IgD-negative memory B cell (primary cell): ENCODE results near the gene TRMT6. TPM values are rescaled to one million over a fixed set of nuclear protein-coding genes. Genes with fewer than 3 reads are reported as not detected.

Experiments
- H3K27ac Mint-ChIP-seq, 3 donors: one replicate each; pipeline ENCODE4 v1.8.0; 2020 to 2022; ENCODE audit warnings: mild to moderate bottlenecking in 3 of 3, mixed read lengths in 3 of 3, moderate library complexity in 1 of 3
- H3K27me3 Mint-ChIP-seq: one replicate; pipeline ENCODE4 v1.8.0; 2021; ENCODE audit warnings: mixed read lengths
- H3K36me3 Mint-ChIP-seq: one replicate; pipeline ENCODE4 v1.8.0; 2020; ENCODE audit warnings: mild to moderate bottlenecking, mixed read lengths
- H3K4me1 Mint-ChIP-seq, 3 donors: one replicate each; pipeline ENCODE4 v1.8.0; 2020 to 2022; ENCODE audit warnings: mixed read lengths in 3 of 3, mild to moderate bottlenecking in 1 of 3
- H3K4me3 Mint-ChIP-seq, 4 donors: one replicate each; pipeline ENCODE4 v1.8.0; 2020 to 2022; ENCODE audit warnings: mild to moderate bottlenecking in 4 of 4, mixed read lengths in 4 of 4, moderate library complexity in 3 of 4
- H3K9me3 Mint-ChIP-seq, 3 donors: one replicate each; pipeline ENCODE4 v1.8.0; 2020 to 2021; ENCODE audit warnings: mixed read lengths in 3 of 3, mild to moderate bottlenecking in 1 of 3
- polyA plus RNA-seq: library from polyadenylated mRNA; unstranded; fragments of 300-500 nt; fragmentation: Illumina TruSeq; gene quantifications from one replicate; pipeline ENCODE4 v1.2.3, GENCODE V29; 2021

TRMT6 gene
- polyA plus RNA-seq, 1 donor from 2014 or later: 13.3 TPM

GRCh38 chr20:5893621-5894020 is 56.7 kb downstream of the TRMT6 start:
- no peaks in the 10 kb centered on the region for H3K36me3 Mint-ChIP-seq
- H3K27me3 Mint-ChIP-seq: peaks cover 27% of the 10 kb centered on the region
- H3K9me3 Mint-ChIP-seq: no peaks in the 10 kb centered on the region
- no peak overlapping the region for H3K4me3 Mint-ChIP-seq
- no peaks in the 10 kb centered on the region for H3K4me1 Mint-ChIP-seq
- H3K27ac Mint-ChIP-seq: no peak overlapping the region

GRCh38 chr20:5893052-5893451 is 57.3 kb downstream of the TRMT6 start:
- Mint-ChIP-seq H3K9me3 (no peaks in the 10 kb centered on the region), H3K27me3 (peaks cover 27% of the 10 kb centered on the region), H3K4me1 (no peaks in the 10 kb centered on the region)

GRCh38 chr20:5890773-5891441 is 59.4 kb downstream of the TRMT6 start:
- no peaks in the 10 kb centered on the region for H3K9me3 Mint-ChIP-seq
- no peaks in the 10 kb centered on the region for H3K36me3 Mint-ChIP-seq
- H3K4me3 Mint-ChIP-seq: no peak overlapping the region
- no peaks in the 10 kb centered on the region for H3K4me1 Mint-ChIP-seq
- H3K27me3 Mint-ChIP-seq: peaks cover 25% of the 10 kb centered on the region
- H3K27ac Mint-ChIP-seq: no peak overlapping the region

More at GRCh38 chr20:5893052-5893451, 57.3 kb downstream of the TRMT6 start:
- no peak overlapping the region for H3K27ac Mint-ChIP-seq
- no peaks in the 10 kb centered on the region for H3K36me3 Mint-ChIP-seq
- H3K4me3 Mint-ChIP-seq: no peak overlapping the region

GRCh38 chr20:5888041-5888440 is 62.3 kb downstream of the TRMT6 start:
- Mint-ChIP-seq H3K27ac (no peak overlapping the region), H3K9me3 (no peaks in the 10 kb centered on the region), H3K36me3 (no peaks in the 10 kb centered on the region), H3K27me3 (peaks cover 24% of the 10 kb centered on the region), H3K4me1 (no peaks in the 10 kb centered on the region), H3K4me3 (no peak overlapping the region)

- H3K27ac Mint-ChIP-seq: no peak overlapping the region
- H3K36me3 Mint-ChIP-seq: no peaks in the 10 kb centered on the region
- no peaks in the 10 kb centered on the region for H3K4me1 Mint-ChIP-seq
- no peak overlapping the region for H3K4me3 Mint-ChIP-seq
- peaks cover 19% of the 10 kb centered on the region for H3K27me3 Mint-ChIP-seq
- H3K9me3 Mint-ChIP-seq: no peaks in the 10 kb centered on the region
Measured at GRCh38 chr20:5887386-5887785, 62.9 kb downstream of the TRMT6 start.

Other genes starting within 250 kb of the TRMT6 start
- 19.8 TPM for gene SHLD1, start 200.1 kb downstream of the TRMT6 start, polyA plus RNA-seq
- gene CHGB, start 39.0 kb downstream of the TRMT6 start, polyA plus RNA-seq: not detected
- 0.93 TPM for gene MCM8, start 119 bp upstream of the TRMT6 start, polyA plus RNA-seq
- gene CRLS1, start 55.6 kb upstream of the TRMT6 start, polyA plus RNA-seq: 24.5 TPM
- not detected for gene LRRN4, start 103.5 kb upstream of the TRMT6 start, polyA plus RNA-seq
- gene FERMT1, start 172.5 kb upstream of the TRMT6 start, polyA plus RNA-seq: not detected